HG03095 (cell line): ENCODE measurements around the gene CADM1.

Experiments
- ATAC-seq: cut with Tn5 transposase; IDR thresholded peaks from one replicate; pipeline ENCODE4 v1.9.1; 2021; ENCODE audit warnings: moderate library complexity; ENCODE audit not compliant: unreplicated experiment

Gene CADM1

DNA sequence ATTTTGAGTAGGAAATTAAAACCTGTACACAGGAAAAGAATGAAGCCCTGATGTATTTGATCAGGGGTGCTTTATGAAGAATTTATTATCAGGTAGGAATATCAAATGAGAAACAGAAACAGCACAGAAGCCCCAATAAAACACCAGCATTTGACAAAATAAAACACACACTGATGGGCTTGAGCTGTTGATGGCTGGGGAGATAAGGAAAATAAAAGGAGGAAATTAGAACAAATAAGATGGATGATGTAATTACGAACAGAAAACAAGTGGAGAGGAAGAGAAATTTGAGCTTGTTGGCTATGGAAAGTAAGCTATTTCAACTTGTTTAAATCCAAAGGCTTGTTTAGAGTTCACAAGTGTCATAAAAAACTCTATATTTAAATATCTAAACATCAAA lies 213.7 kb downstream of the CADM1 start:
- ATAC-seq: no peak

DNA sequence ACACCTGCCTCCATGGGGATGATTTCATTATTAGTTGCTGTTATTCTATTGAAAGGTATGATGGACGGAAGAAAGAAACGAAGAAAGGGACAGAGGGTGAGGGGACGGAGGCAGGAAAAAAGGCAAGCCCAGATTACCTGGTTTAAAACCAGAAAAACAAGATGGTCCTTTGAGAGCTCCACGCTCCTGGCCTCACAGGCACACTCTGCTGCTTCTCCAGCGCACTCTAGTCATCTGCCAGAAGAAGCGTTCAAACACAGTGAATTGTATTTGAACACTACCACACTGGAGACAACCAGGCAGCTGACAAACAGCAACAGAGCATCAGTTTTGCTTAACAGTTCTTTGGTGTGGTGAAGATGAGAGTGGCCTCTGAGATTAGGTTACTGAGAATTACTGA lies 216.9 kb downstream of the CADM1 start:
- no peak for ATAC-seq

DNA sequence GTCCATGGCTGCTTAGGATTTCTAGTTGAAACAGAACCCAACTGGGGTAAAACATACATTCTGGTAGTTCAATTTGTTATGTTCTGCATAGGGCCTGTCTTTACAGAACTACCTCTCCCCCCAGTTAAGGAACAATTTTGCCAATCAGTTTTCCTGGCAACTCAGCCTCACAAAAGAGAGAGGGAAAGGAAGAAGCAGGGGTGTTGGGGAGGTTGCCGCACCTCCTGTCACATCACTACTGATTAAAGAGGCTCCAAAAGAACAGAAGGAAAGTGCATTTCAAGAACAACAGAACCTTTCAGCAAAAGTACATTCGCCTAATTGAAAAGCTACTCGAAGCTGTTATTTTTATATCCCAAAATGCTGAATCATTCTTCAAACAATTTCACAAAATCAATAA lies 217.6 kb downstream of the CADM1 start:
- ATAC-seq: no peak

DNA sequence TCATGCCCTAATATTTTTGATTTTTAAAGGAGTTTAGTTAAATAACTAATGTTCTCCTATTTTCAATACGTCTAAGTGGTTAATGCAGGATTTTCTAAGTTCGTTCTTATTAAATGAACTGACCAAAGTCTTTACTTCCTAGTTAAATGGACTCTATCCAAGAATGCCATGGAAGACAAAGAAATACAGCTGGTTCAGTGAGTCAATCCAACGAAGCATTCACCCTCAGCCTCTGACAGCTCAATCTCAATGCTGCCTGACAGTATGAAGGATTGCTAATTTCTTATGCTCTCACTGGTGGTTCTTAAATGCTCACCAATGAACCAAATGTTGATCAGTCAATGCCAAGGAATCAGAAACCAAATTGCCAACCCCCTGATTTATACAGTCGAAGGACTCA lies 219.4 kb downstream of the CADM1 start:
- no peak for ATAC-seq

DNA sequence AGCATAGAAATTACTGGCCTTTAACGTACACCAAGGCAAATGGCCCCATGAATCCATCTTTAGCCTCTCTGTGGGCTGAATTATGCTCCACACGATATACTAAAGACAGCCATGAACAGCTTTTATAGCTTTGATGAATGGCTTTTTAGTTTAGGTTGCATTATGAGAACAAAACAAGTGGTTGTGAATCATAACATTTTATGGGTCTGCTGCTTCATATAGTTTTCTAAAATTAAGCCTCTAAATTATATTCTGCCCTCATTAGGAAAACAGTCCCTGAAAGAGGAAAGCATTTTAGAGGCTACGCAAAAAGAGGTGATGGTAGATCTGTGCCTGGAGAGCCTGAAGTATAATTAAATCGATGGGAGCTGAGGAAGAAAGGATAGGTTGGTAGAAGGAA lies 221.3 kb downstream of the CADM1 start:
- no peak for ATAC-seq

DNA sequence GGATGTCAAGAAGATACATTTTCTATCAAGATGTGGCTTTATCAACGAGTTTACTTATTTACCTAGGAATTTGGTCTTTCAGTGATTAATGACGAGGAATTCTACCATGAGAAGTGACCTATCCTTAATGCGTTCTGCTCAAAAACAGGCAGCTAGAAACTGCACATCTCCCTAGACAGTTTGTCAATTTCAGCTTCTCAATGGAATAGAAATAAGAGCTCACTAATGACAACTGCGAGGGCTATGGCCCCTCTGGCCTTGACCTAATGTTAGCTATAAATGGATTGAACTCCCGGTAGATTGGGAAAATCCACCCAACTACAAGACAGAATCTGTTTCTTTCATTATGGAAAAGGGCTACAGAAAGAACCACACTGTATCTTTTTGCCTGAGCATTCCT lies 223.4 kb downstream of the CADM1 start:
- ATAC-seq: no peak

DNA sequence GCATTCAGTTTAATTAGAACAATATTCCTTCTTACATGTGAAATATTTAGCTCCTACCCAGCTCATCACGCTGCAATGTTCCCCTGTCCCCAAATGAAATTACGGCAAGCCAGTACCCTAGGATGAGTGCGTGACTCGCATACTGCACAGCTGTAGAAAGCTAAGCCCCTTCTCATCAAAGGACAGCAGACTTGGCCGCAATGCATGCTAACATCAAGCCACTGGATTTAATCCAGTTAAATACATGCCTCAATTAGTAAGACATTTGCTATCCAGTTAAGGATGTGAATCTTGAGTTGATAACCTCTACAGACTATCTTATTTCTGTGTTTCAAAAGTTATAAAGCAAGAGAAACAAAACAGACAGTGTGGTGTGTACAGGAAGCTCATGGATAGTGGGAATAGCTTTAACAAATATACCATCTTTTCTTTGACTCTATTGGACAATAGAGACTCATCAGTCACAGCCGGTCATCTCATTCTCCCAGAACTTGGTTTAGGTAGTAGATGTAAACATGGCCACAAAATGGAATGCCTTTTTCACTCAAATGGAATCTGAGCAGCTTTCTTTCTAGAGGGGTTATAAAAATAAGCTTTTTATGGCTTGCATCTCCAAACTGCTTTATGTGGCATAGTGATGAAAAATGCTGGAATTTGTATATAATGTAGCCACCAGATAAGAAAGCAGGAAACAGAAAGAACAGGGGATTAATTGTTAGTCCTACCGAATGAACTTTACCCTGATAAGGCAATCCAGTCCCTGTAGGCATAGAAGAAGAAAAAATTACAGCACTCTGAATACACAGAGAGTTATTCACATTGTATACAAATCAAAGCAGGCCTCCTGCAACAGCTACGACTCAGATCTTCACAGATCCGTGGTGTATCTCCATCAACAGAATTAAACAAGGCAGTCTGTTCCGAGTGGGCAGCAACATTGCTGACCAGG lies 224.1 kb downstream of the CADM1 start:
- no peak for ATAC-seq

DNA sequence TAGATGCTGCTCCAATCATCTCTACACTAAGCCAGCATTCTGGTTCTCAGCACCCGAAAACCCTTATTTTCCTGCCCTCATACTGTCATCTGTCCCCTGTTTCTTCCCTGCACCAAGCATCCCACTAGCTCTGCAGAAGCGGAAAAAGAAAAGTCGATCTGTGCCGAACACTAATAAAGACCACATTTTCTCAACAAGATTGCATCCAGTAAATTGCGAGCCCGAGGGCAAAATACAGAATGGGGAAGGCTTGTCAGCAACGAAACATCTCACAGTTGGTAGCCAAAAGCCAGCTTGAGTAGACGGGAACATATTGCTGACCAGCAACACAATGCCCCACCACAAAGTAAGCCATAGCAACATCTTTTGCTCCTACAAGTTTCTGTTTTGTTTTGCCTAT lies 227.4 kb downstream of the CADM1 start:
- ATAC-seq: no peak

DNA sequence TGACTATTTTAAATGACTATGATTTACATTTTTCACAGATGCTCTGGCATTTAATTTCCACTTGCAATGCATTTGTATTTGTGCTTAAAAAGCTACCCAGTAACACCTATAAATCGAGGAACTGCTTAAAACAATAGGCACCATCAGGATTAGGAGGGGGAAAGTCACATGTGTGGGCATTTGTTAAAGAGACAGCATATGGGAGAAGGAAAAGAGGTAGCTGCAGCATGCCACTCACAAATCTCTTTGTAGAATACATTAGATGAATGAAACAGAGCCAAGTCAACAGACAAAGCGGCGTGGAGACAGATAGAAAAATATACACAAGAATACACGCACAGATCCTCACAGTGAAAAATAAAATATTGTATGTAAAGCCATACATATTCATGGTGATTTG lies 228.0 kb downstream of the CADM1 start:
- no peak for ATAC-seq

DNA sequence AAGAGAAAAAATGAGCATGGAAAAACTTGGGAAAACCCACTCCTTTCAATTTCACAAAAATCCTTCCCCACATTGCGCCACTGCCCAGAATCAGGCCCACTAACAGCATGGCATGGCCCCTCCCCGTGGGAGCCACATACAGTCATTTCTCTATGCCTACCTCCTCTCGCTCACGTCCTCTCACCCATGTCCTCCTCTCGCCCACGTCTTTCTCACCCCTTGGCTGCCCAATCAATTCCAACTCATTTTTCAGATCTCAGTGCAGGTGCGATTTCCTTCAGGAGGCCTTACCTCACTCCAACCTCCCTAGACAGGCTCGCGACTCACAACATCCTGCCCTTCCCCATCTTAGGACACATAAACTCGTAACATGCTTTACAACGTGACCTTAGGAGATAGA lies 229.2 kb downstream of the CADM1 start:
- no peak for ATAC-seq

DNA sequence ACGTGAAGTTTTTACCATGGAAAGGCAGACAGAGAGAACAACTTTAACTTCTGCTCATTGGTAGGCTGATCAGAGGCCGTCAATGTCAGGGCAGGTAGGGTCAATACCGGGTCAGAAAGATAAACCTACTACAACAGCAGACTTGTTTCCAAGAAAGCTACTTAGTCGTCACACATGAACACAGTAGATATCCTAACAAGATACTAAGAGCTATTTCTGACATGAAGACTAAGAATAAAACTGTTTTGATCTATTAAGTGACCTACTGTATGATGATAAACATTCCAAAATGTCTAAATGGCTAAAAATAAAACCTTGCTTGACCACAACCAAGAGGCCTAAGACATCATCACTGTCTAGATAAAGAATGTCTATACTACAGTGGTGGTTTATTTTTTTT lies 231.3 kb downstream of the CADM1 start:
- no peak for ATAC-seq

DNA sequence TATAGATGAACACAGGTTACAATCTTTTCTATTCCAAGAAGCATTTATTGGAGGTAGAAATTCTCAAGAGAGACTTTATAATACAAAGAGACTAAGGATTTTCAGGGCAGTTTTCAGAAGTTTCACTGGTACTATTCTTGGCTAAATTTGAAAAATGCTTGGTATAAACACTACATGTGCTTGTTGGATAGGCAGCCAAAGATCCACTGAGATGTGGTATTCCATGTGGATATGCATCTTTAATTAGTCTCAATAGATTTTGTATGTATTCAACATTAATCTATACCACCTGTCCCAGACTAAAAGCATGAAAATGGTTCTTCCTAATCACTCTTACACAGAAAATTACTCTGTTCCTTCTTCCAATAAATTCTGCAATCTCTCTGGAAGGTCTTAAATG lies 232.6 kb downstream of the CADM1 start:
- ATAC-seq: no peak

DNA sequence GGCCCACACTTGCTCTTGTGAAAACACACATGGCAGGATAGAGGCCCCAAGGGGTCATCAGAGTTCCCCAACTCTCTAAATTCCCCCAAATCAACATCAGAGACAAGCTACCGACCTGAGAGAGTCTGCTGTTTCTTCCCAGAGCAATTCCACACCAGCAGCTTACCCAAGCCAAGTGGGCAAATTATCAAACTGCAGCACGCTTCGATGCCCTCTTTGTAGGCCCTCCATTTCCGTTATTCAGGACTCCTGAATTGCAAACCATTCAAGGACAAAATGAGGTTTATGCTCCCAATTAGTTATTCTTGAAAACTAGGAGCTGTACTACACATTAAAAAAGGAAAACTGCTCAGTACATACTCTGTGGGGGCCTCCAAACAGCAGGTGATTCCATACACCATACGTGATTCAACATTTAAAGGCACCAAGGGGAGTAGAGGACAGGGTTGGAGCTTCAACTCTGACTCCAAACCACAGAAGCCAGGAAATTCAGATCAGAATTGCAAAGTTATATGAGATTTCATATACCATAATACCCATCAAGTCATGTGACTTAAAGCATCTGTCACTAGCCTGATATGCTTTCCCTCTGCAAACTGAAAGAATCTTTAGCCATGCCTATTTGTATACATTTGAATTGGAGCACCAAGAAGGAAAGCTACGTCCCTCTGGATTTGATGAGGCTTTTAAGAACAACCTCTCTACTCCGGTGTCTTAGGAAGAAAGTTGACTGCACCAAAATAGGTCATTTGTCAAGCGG lies 234.8 kb downstream of the CADM1 start:
- no peak for ATAC-seq

DNA sequence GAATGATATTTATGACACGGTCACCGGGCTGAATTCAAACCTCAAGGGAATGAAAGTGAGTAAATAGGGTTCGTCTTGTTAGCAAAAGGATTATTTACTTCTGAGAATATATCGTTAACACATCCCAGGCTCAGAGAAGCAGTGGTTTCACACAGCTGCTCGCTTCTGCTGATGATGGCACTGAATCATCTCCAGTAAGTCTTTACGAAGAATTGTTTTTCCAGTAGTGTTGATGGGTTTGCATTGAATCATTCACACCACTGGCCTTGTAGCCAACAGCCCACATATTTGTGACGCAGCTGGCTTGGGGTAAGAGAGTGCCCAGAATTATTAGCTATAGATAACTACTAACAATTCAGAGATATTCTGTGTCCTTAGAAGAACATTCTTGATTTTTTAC lies 236.3 kb downstream of the CADM1 start:
- no peak for ATAC-seq

DNA sequence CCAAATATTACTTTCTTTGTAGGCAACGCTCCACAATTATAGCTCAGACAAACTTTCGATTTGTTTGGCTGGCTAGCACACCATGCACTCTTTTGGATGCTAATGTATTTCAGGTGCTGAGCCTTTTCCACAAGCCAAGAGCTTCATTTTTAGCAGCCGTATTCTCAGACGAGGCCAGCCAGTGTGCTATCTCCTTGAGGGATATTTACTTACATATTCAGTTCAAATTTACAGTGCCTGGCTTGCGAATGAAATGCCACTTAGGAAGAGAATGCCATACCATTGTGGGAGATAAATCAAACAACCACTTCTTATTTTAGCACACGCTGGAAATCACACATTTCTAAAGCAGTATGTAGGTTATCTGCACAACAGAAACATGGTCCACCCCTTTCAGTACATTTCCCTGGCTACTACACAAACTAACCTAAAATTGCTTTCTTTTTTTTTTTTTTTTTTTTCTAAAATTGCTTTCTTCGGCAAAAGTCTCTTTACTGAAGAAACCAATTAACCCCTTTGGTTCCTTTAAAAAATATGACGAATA lies 236.9 kb downstream of the CADM1 start:
- no peak for ATAC-seq

DNA sequence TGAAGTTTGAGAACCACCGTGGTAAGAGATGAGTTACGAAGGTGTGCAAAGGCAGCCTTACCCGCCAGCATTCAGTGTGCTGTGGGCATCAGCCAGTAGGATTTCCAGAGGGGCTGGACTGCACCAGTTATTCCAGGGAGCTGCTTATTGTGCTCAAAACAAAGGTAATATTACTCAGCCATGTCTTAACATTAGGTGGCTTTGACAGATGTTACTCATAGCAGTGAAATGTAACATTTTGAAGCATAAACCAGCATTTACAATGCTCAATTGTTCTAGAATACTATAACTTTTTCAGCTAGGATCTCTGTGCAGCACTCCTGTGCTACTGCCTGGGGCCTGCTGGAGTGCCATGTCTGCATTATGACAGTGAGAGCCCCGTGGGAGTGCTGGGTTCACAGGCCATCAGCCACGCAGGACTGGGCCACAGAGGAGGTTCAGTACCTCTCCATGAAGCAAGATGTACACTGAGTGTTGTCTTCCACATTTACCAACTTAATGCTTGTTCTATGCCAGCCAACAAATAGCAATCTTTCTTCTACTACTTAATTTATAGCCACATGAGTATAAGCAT lies 238.1 kb downstream of the CADM1 start:
- ATAC-seq: no peak

DNA sequence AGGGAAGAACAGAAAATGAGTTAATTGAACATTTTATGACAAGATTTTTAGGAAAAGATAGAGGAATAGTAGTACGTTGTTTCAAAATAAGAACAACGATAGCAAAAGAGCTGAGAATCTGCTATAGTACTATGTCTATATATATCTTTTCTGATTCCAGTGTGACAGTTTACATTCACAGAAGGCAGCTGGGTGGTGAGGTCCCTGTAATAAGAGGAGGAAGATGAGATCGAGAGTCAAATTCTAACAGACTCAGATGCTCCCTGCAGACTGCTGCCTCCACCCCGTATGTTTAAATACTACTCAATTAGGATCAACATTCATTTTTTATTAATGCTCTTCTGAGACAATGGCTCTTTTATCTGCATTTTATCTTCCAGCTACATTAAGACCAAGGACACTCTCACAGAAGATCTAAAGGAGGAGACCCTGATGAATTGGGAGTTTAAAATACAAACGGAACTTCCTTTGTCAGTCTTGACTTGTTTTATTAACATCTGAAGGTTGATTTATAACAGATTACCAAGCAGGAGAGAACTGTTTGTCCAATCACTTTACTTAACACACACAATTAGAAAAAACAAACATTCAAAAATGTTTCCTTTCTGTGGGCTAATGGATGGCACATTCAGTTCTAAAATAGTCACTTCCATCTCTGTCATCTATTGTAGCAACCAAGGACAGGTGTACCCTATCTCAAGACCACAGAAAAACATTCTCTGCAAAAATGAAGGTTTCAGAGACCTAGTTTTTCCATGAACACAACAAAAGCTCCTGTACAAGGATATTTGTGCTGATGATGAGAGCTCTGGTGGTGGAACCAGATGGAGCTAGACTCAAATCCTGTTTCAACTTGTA lies 240.2 kb downstream of the CADM1 start:
- no peak for ATAC-seq

DNA sequence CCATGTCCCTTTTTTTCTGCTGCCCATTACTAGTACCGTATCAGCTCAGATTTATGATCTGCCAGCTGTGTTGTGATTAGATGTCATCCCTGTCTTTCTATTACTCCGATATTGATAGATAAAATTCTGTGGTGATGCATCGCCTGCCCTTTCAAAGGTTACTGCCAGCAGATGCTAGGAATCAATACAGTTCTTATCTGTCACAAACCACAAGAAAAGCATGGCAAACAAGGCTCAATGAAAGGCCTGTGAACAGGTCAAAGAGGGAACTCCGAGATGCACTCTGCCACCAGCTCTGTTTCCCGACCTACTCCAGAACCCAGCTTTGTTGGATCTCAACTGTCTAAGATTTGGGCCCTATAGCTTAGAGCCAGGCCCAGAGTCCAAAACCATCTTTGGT lies 246.0 kb downstream of the CADM1 start:
- ATAC-seq: no peak

DNA sequence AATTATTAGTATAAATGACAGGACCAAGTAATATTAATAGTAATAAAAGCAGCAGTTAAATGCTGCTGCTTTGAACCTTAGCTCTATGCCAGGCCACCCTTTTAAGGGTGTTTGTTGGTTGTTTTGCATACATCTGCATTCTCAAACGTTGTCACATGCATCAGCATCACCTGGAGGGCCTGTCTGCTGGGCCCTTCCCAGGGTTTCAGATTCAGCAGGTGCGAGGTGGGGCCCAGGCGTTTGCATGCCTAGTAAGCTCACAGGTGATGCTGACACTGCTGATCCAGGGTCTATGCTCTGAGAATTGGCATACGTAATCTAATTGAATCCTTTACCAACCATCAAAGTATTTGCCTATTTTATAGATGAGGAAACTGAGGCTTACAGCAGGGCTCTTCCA lies 246.5 kb downstream of the CADM1 start:
- ATAC-seq: no peak

DNA sequence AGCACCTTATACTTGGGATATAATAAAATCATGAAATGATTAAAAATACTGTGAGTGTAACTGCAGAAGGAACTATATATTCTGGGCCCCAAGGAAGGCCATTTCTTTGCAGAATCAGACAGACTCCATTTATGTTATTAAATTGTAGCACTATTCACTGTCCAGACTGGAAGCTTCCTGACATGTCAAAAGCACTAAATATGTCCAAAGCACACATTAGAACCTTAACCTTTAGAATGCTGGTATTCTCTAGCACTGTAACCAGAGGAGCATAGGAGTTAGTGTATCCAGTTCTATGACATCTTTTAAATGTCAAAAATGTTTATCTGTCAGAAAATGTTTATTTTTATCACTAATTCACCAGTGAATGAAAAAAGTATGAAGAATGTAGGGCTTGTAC lies 246.9 kb downstream of the CADM1 start:
- no peak for ATAC-seq
